Body of pancreas (tissue), 4 donors: ENCODE data around the gene ARHGAP6. TPM values are rescaled to one million over a fixed set of nuclear protein-coding genes. Genes with fewer than 3 reads are reported as not detected.

Experiments used
- ATAC-seq: fragments of 150-250 bp; one replicate; pipeline ENCODE4 v1.9.1; 2016
- DNase-seq, 4 donors: peaks; one replicate each; pipeline ENCODE4 v3.0.0-alpha.2; 2019
- H3K27ac ChIP-seq, 4 donors: fragments of 200-600 bp; sonication (generic); 1 replicate in 3 of 4; 2 replicates in 1 of 4; pipeline versions ENCODE4 v1.5.1 to v1.6.1; 2016 to 2019; ENCODE audit warnings: mild to moderate bottlenecking in 1 of 4, mixed read lengths in 1 of 4, moderate library complexity in 1 of 4
- H3K27me3 ChIP-seq, 2 donors: fragments of 200-600 bp; sonication (generic); one replicate each; pipeline ENCODE4 v1.6.0; 2016; ENCODE audit warnings: mild to moderate bottlenecking in 1 of 2
- H3K36me3 ChIP-seq, 2 donors: fragments of 200-600 bp; sonication (generic); replicated peaks in 1 of 2; 2 replicates each; pipeline ENCODE4 v1.5.1; 2016; ENCODE audit warnings: low read depth in 2 of 2; ENCODE audit not compliant: insufficient read depth in 1 of 2
- H3K4me1 ChIP-seq: fragments of 200-600 bp; sonication (generic); one replicate; pipeline ENCODE4 v1.6.0; 2016
- H3K4me3 ChIP-seq, 2 donors: fragments of 200-600 bp; sonication (generic); 1 replicate in 1 of 2; 2 replicates in 1 of 2; pipeline ENCODE4 v1.5.1; 2016 to 2019
- H3K9me3 ChIP-seq, 3 donors: fragments of 200-600 bp; sonication (generic); 1 replicate in 2 of 3; 2 replicates in 1 of 3; pipeline ENCODE4 v1.5.1; 2016
- POLR2A ChIP-seq, 3 donors: fragments of 450-650 bp; IDR thresholded peaks; one replicate each; pipeline ENCODE4 v1.6.1; 2016; ENCODE audit warnings: antibody characterized with exemption in 3 of 3, mild to moderate bottlenecking in 2 of 3
- WGBS, 2 donors: methylation state at CpG; one replicate each; pipeline ENCODE4 v1.1.5; 2017; 5-methylcytosine and 5-hydroxymethylcytosine counted together
- intact Hi-C: fragments of 100-400 bp; cut with DNase I; formaldehyde crosslinking; loops from one replicate; pipeline ENCODE4 v1.15.1; 2023
- total RNA-seq, 2 donors: library from RNA; depleted of rRNA; stranded (reverse); fragments of >200 nt; gene quantifications; one replicate each; pipeline ENCODE4 v1.1.0, GENCODE V29; 2016
- TF ChIP-seq, protein P1 (sequence below), 7 experiments: fragments of 450-650 bp in 4 of 7; fragments of 200-600 bp in 3 of 7; sonication (generic) in 3 of 7; IDR thresholded peaks; one replicate each; pipeline ENCODE4 v1.5.1; 2016 to 2019; ENCODE audit warnings: antibody characterized with exemption in 7 of 7

ARHGAP6 gene
- total RNA-seq, 2 donors from 2014 or later, result 2.3 to 10.9 TPM

GRCh38 chrX:11111037-11111851 lies 554.5 kb downstream of the ARHGAP6 start, which contains the start of gene HCCS:
Gene HCCS (plus strand): TSS chrX:11111332. CDS start chrX:11112061, 729 bp downstream.
- Histone ChIP-seq H3K36me3 (peaks cover 0 to 2% of the 10 kb centered on the region in 2 donors), H3K4me1 (peaks cover 11% of the 10 kb centered on the region), H3K27ac (peak within 1 kb of the TSS; percentile 41 to 83 (median 72)), H3K27me3 (no peaks in the 10 kb centered on the region), H3K4me3 (peak within 1 kb of the TSS; percentile 41 to 48), H3K9me3 (no peaks in the 10 kb centered on the region)
- 0 to 4% methylated on average over 7 to 47 of the region's 58 CpGs for WGBS, 2 donors
- DNase-seq, result peak; percentile 81 to 87 (median 84)
- ATAC-seq, result peak; percentile 99
- TF ChIP-seq, protein P1, sequence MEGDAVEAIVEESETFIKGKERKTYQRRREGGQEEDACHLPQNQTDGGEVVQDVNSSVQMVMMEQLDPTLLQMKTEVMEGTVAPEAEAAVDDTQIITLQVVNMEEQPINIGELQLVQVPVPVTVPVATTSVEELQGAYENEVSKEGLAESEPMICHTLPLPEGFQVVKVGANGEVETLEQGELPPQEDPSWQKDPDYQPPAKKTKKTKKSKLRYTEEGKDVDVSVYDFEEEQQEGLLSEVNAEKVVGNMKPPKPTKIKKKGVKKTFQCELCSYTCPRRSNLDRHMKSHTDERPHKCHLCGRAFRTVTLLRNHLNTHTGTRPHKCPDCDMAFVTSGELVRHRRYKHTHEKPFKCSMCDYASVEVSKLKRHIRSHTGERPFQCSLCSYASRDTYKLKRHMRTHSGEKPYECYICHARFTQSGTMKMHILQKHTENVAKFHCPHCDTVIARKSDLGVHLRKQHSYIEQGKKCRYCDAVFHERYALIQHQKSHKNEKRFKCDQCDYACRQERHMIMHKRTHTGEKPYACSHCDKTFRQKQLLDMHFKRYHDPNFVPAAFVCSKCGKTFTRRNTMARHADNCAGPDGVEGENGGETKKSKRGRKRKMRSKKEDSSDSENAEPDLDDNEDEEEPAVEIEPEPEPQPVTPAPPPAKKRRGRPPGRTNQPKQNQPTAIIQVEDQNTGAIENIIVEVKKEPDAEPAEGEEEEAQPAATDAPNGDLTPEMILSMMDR (IDR thresholded peaks at IDR 0.05), result peak in 1 of 7 experiments; percentile 9
- TF ChIP-seq POLR2A (IDR thresholded peaks at IDR 0.05), result peak; percentile 56 to 89 (median 76)
- intact Hi-C loops, result no loop called here

GRCh38 chrX:11109968-11110367 lies 555.8 kb downstream of the ARHGAP6 start:
- Histone ChIP-seq H3K27ac (no peak overlapping the region), H3K9me3 (no peaks in the 10 kb centered on the region), H3K4me1 (peaks cover 11% of the 10 kb centered on the region), H3K36me3 (no peaks in the 10 kb centered on the region), H3K27me3 (no peaks in the 10 kb centered on the region), H3K4me3 (no peak overlapping the region)
- 88 to 89% methylated on average over 2 of the region's 2 CpGs for WGBS, 2 donors
- ATAC-seq (no peak), DNase-seq (no peak)
- intact Hi-C loops, result no loop called here
- no peak for TF ChIP-seq POLR2A (IDR thresholded peaks at IDR 0.05)
- TF ChIP-seq, protein P1 (IDR thresholded peaks at IDR 0.05), result no peak

DNA sequence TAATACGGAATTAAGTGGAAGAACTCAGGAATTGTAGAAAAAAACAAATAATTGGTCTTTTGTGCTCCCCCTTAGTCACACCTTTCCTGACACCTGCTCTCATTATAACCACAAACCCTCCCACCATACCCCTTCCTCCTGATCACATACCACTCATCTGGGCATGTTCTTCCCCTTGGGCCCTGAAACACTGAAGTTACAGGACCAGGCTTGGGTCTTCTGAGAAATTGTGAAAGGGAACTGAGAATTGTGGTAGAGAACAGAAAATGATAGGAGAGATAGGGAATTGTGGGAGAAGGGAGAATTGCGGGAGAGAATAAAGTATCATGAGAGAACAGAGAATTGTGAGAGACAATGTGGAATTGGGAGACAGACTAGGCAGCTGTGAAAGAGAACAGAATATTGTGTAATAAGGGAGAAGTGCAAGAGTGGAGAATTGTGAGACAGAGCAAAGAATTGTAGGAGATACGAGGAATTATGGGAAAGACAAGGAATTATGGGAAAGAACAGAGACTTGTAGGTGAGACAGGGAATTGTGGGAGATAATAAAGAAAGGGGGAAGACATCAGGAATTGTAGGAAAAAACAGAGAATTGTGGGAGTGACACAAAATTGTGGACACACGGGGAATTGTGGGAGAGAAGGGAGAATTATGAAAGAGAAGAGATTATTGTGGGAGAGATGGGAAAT lies 557.3 kb downstream of the ARHGAP6 start:
- H3K27me3 ChIP-seq, result no peaks in the 10 kb centered on the region
- H3K9me3 ChIP-seq, result no peaks in the 10 kb centered on the region
- TF ChIP-seq POLR2A (IDR thresholded peaks at IDR 0.05), result no peak
- TF ChIP-seq, protein P1 (IDR thresholded peaks at IDR 0.05), result no peak
- ATAC-seq (no peak), DNase-seq (no peak)
- intact Hi-C loops, result no loop called here
- no peak overlapping the region for H3K4me3 ChIP-seq
- WGBS, 2 donors, result 81 to 94% methylated on average over 4 of the region's 4 CpGs
- H3K27ac ChIP-seq, result no peak overlapping the region
- peaks cover 11% of the 10 kb centered on the region for H3K4me1 ChIP-seq
- no peaks in the 10 kb centered on the region for H3K36me3 ChIP-seq

- DNase-seq, result no peak
- H3K27ac ChIP-seq, result no peak overlapping the region
- H3K9me3 ChIP-seq, result no peaks in the 10 kb centered on the region
- ATAC-seq, result no peak
- H3K36me3 ChIP-seq, result no peaks in the 10 kb centered on the region
- TF ChIP-seq, protein P1 (IDR thresholded peaks at IDR 0.05), result no peak
- intact Hi-C loops, result no loop called here
- no peaks in the 10 kb centered on the region for H3K4me1 ChIP-seq
- WGBS, 2 donors, result 91% methylated on average over 4 of the region's 4 CpGs
- H3K27me3 ChIP-seq, result no peaks in the 10 kb centered on the region
- H3K4me3 ChIP-seq, result no peak overlapping the region
Observed at GRCh38 chrX:11105080-11105479, 560.6 kb downstream of the ARHGAP6 start.
